Posterior cingulate gyrus (tissue), 11 donors: ENCODE results near the gene MALRD1.
"Not testable (repeated sequence)": the region's sequence is repeated elsewhere in the genome, so short reads cannot be mapped to it uniquely, and the experiment has no call there.

Experiments used
- DNase-seq, 10 donors: peaks; one replicate each; pipeline versions ENCODE4 v3.0.0 to v3.0.0-alpha.2; 2020 to 2021; ENCODE audit warnings: mixed read lengths in 3 of 10
- intact Hi-C: fragments of 100-400 bp; cut with DNase I; formaldehyde crosslinking; loops from one replicate; pipeline ENCODE4 v1.15.1; 2023

Gene MALRD1

GRCh38 chr10:19745672-19746071, 697.1 kb downstream of the MALRD1 start:
- no peak for DNase-seq
- intact Hi-C loops, result no loop called here

- intact Hi-C loops, result no loop called here
- no peak for DNase-seq
These were observed 700.7 kb downstream of the MALRD1 start for GRCh38 chr10:19749185-19749729.

- intact Hi-C loops, result no loop called here
- DNase-seq, result no peak
These were observed 702.4 kb downstream of the MALRD1 start for GRCh38 chr10:19750972-19751371.

GRCh38 chr10:19756919-19757318, 708.3 kb downstream of the MALRD1 start:
- intact Hi-C loops, result no loop called here
- no peak for DNase-seq

- intact Hi-C loops, result no loop called here
- no peak for DNase-seq
These were observed 713.4 kb downstream of the MALRD1 start for GRCh38 chr10:19762026-19762425.

- intact Hi-C loops, result no loop called here
- no peak for DNase-seq
These were observed 715.5 kb downstream of the MALRD1 start for GRCh38 chr10:19764111-19764510.

- intact Hi-C loops, result no loop called here
These were observed 719.3 kb downstream of the MALRD1 start for GRCh38 chr10:19767876-19768275.

GRCh38 chr10:19769826-19770225, 721.2 kb downstream of the MALRD1 start:
- DNase-seq, intact Hi-C loops: not testable (repeated sequence)

More at GRCh38 chr10:19767876-19768275, 719.3 kb downstream of the MALRD1 start:
- no peak for DNase-seq

- no peak for DNase-seq
- intact Hi-C loops, result no loop called here
These were observed 724.4 kb downstream of the MALRD1 start for GRCh38 chr10:19772972-19773371.

- no peak for DNase-seq
- intact Hi-C loops, result no loop called here
These were observed 726.7 kb downstream of the MALRD1 start for GRCh38 chr10:19775296-19775695.

- no peak for DNase-seq
- intact Hi-C loops, result no loop called here
These were observed 729.2 kb downstream of the MALRD1 start for GRCh38 chr10:19777806-19778205.

GRCh38 chr10:19778996-19779395, 730.4 kb downstream of the MALRD1 start:
- intact Hi-C loops, result no loop called here

GRCh38 chr10:19782430-19783089, 734.0 kb downstream of the MALRD1 start:
- no peak for DNase-seq
- intact Hi-C loops, result no loop called here

More at GRCh38 chr10:19778996-19779395, 730.4 kb downstream of the MALRD1 start:
- DNase-seq, result no peak

- no peak for DNase-seq
- intact Hi-C loops, result no loop called here
These were observed 735.1 kb downstream of the MALRD1 start for GRCh38 chr10:19783721-19784120.
